Endothelial cell of umbilical vein (primary cell): ENCODE measurements around the gene SH3PXD2A. TPM values are rescaled to one million over a fixed set of nuclear protein-coding genes. Genes with fewer than 3 reads are reported as not detected.

Source experiments
- BruUV-seq: library from RNA; stranded (reverse); fragments of 400-500 nt; replicated peaks from 2 replicates; lab custom pipeline; 2021; lab: Mats Ljungman, UMichigan
- CTCF ChIA-PET: fragments of 300-600, 350-600 bp; sonication (Branson Sonifier 250); formaldehyde crosslinking; loops from one replicate; lab custom pipeline; 2021; ENCODE audit warnings: antibody characterized with exemption, inconsistent platforms; lab: Charles Lee
- POLR2A ChIA-PET: fragments of 300-600, 350-600 bp; sonication (Branson Sonifier 250); formaldehyde crosslinking; loops from one replicate; lab custom pipeline; 2021; ENCODE audit warnings: antibody characterized with exemption, inconsistent platforms; lab: Charles Lee
- DNase-seq: peaks from one replicate; pipeline ENCODE4 v3.0.0-alpha.2; 2011; ENCODE audit warnings: low read depth, low spot score
- FAIRE-seq: peaks from 2 replicates; lab custom pipeline; 2011; peaks lifted over from hg19 to GRCh38; lab: Jason Lieb, UNC
- H2AFZ ChIP-seq: 2 replicates; pipeline ENCODE4 v1.6.0; 2012; ENCODE audit warnings: low read depth, low read length, control low read depth, inconsistent platforms
- H3K27ac ChIP-seq: 2 replicates; pipeline ENCODE4 v1.5.1; 2011; ENCODE audit warnings: low read depth, mild to moderate bottlenecking, control low read depth, low read length, moderate library complexity; ENCODE audit not compliant: insufficient read depth
- H3K27me3 ChIP-seq, 2 experiments: 2 replicates each; pipeline versions ENCODE4 v1.6.0 to v1.6.1; 2011; ENCODE audit warnings: low read length in 2 of 2, mixed read lengths in 1 of 2; ENCODE audit not compliant: control insufficient read depth in 2 of 2, insufficient read depth in 2 of 2
- H3K36me3 ChIP-seq, 2 experiments: 2 replicates in 1 of 2; 3 replicates in 1 of 2; pipeline ENCODE4 v1.5.1; 2011; ENCODE audit warnings: low read length in 2 of 2, mild to moderate bottlenecking in 1 of 2, moderate library complexity in 1 of 2; ENCODE audit not compliant: control insufficient read depth in 2 of 2, insufficient read depth in 2 of 2; ENCODE audit errors: extremely low read depth in 1 of 2
- H3K4me1 ChIP-seq: 3 replicates; pipeline ENCODE4 v1.5.1; 2011; ENCODE audit warnings: mild to moderate bottlenecking, low read length; ENCODE audit not compliant: control insufficient read depth, insufficient read depth; ENCODE audit errors: extremely low read depth
- H3K4me2 ChIP-seq: 2 replicates; pipeline ENCODE4 v1.6.1; 2011; ENCODE audit warnings: low read length, control low read depth, mixed read lengths; ENCODE audit not compliant: insufficient read depth
- H3K4me3 ChIP-seq, 3 experiments: fragments of 200-600 bp in 1 of 3; sonication (generic), shearing (Covaris generic) in 1 of 3; replicated peaks in 1 of 3; 2 replicates each; pipeline ENCODE4 v1.5.1; 2011 to 2016; ENCODE audit warnings: control low read depth in 3 of 3, low read length in 3 of 3, mild to moderate bottlenecking in 2 of 3, inconsistent platforms in 1 of 3, low read depth in 1 of 3, moderate library complexity in 1 of 3; ENCODE audit not compliant: insufficient read depth in 1 of 3
- H3K79me2 ChIP-seq: 2 replicates; pipeline ENCODE4 v1.6.0; 2012; ENCODE audit warnings: low read length, inconsistent platforms; ENCODE audit not compliant: control insufficient read depth, insufficient read depth
- H3K9ac ChIP-seq: replicated peaks from 2 replicates; pipeline ENCODE3; 2011; ENCODE audit warnings: low read length, control low read depth; ENCODE audit not compliant: insufficient read depth; ENCODE audit errors: extremely low read depth
- H3K9me1 ChIP-seq: replicated peaks from 3 replicates; pipeline ENCODE4 v1.6.0; 2011; ENCODE audit warnings: mild to moderate bottlenecking, low read length; ENCODE audit not compliant: control insufficient read depth, insufficient read depth; ENCODE audit errors: extremely low read depth
- H3K9me3 ChIP-seq: replicated peaks from 2 replicates; pipeline ENCODE4 v1.5.1; 2012; ENCODE audit warnings: low read length, inconsistent platforms; ENCODE audit not compliant: control insufficient read depth, insufficient read depth
- H4K20me1 ChIP-seq: replicated peaks from 2 replicates; pipeline ENCODE3; 2011; ENCODE audit warnings: mild to moderate bottlenecking, low read length; ENCODE audit not compliant: control insufficient read depth, insufficient read depth; ENCODE audit errors: extremely low read depth
- EZH2 ChIP-seq: IDR thresholded peaks from 2 replicates; pipeline ENCODE4 v1.6.1; 2012; ENCODE audit warnings: borderline replicate concordance, low read depth, mild to moderate bottlenecking, moderate library complexity, low read length, inconsistent platforms; ENCODE audit not compliant: severe bottlenecking
- FOS ChIP-seq: IDR thresholded peaks from 2 replicates; pipeline ENCODE4 v1.6.1; 2011; ENCODE audit warnings: mild to moderate bottlenecking, low read length, moderate library complexity, borderline replicate concordance; ENCODE audit not compliant: insufficient read depth
- GATA2 ChIP-seq: IDR thresholded peaks from 2 replicates; pipeline ENCODE4 v1.7.0; 2011; ENCODE audit warnings: low read depth, mild to moderate bottlenecking, moderate library complexity, mixed read lengths, low read length; ENCODE audit not compliant: insufficient read length, insufficient read depth
- JUN ChIP-seq: IDR thresholded peaks from 2 replicates; pipeline ENCODE4 v1.6.1; 2011; ENCODE audit warnings: borderline replicate concordance, low read depth; ENCODE audit not compliant: insufficient read length, insufficient read depth
- MYC ChIP-seq: IDR thresholded peaks from one replicate; pipeline ENCODE4 v1.6.1; 2011; ENCODE audit warnings: mild to moderate bottlenecking, low read depth, low read length
- POLR2A ChIP-seq: IDR thresholded peaks from 2 replicates; pipeline ENCODE4 v1.6.1; 2012; ENCODE audit warnings: low read depth, mild to moderate bottlenecking, control low read depth, low read length
- POLR2AphosphoS5 ChIP-seq: IDR thresholded peaks from 2 replicates; pipeline ENCODE4 v1.6.1; 2012; ENCODE audit warnings: low read depth, mild to moderate bottlenecking, control low read depth, low read length, moderate library complexity; ENCODE audit not compliant: insufficient read depth
- dilution Hi-C: fragments of 300-500 bp; cut with MboI; formaldehyde crosslinking; loops from one replicate; pipeline ENCODE4 v1.15.0; 2019; ENCODE audit warnings: low sequenced_read_pairs; ENCODE audit not compliant: extremely low pct_ligation_motif_present
- intact Hi-C: fragments of 100-400 bp; cut with micrococcal nuclease; formaldehyde crosslinking; loops from one replicate; pipeline ENCODE4 v1.10.0; 2022
- polyA plus RNA-seq, 4 experiments: library from polyadenylated mRNA; depleted of rRNA in 3 of 4; stranded (reverse) in 3 of 4; unstranded in 1 of 4; fragments of >200 nt; gene quantifications; 2 replicates each; pipeline versions ENCODE4 v1.2.1 to v1.2.3, GENCODE V29; 2011 to 2012; ENCODE audit warnings: missing spikeins in 1 of 4
- total RNA-seq: library from RNA; stranded (reverse); gene quantifications from 2 replicates; pipeline ENCODE4 v1.2.3, GENCODE V29; 2021
- TF ChIP-seq, protein P1 (sequence below), 2 donors: IDR thresholded peaks; 1 replicate in 1 of 2; 2 replicates in 1 of 2; pipeline ENCODE4 v1.5.1; 2011; ENCODE audit warnings: low read length in 2 of 2, mild to moderate bottlenecking in 2 of 2, moderate library complexity in 2 of 2, control low read depth in 1 of 2, inconsistent platforms in 1 of 2, low read depth in 1 of 2; ENCODE audit not compliant: insufficient read depth in 1 of 2; ENCODE audit errors: extremely low read depth in 1 of 2
- TF ChIP-seq, protein P2 (sequence below): IDR thresholded peaks from 2 replicates; pipeline ENCODE4 v1.6.1; 2011; ENCODE audit not compliant: insufficient read depth, insufficient read length

SH3PXD2A gene
- total and polyA plus RNA-seq, 2 donors (not counting 3 experiments of a cell fraction or from before 2014, with no cell fraction given), result 1.4 to 5.1 TPM

DNA sequence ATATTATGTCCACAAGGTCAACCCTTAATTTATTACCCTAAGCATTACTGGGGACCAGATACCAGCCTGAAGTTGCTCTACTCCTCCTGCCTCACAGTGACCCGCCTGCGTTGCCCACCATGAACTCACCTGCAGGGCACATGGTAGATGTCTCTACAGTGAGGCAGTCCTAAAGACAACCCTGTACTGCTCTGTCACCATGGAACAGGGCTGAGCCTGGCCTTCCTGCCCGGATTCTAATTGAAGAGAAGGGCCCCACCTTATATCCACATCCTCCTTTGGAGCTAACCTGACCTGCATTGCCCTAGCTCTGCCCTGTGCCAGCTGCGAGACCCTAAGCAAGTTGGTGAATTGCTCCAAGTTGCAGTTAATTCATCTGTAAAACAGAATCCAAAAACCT lies 4.1 kb downstream of the SH3PXD2A start:
- CTCF ChIA-PET, result interaction anchor here (1.2 to 8.0 kb wide), 6 partner anchors 39 to 165 kb away, joined by 3 to 102 read pairs (median 18); no protein-coding TSS in a partner anchor
- Histone ChIP-seq H3K4me2 (no peak overlapping the region), H3K27me3 (no peaks in the 10 kb centered on the region), H3K27ac (no peak overlapping the region), H3K4me3 (no peak overlapping the region), H2AFZ (no peak overlapping the region), H3K4me1 (peaks cover 45% of the 10 kb centered on the region), H3K36me3 (no peaks in the 10 kb centered on the region), H3K9me1 (no peaks in the 10 kb centered on the region), H3K79me2 (peaks cover 10% of the 10 kb centered on the region), H4K20me1 (no peaks in the 10 kb centered on the region), H3K9ac (no peak overlapping the region), H3K9me3 (no peaks in the 10 kb centered on the region)
- intact Hi-C loops, result no loop called here
- dilution Hi-C loops, result loop anchor here (25.0 kb wide), 1 partner anchor 139 kb away; no protein-coding TSS in a partner anchor
- TF ChIP-seq EZH2 (no peak), MYC (no peak), POLR2A (no peak), POLR2AphosphoS5 (no peak), GATA2 (no peak), JUN (no peak), FOS (no peak)
- TF ChIP-seq, protein P1, sequence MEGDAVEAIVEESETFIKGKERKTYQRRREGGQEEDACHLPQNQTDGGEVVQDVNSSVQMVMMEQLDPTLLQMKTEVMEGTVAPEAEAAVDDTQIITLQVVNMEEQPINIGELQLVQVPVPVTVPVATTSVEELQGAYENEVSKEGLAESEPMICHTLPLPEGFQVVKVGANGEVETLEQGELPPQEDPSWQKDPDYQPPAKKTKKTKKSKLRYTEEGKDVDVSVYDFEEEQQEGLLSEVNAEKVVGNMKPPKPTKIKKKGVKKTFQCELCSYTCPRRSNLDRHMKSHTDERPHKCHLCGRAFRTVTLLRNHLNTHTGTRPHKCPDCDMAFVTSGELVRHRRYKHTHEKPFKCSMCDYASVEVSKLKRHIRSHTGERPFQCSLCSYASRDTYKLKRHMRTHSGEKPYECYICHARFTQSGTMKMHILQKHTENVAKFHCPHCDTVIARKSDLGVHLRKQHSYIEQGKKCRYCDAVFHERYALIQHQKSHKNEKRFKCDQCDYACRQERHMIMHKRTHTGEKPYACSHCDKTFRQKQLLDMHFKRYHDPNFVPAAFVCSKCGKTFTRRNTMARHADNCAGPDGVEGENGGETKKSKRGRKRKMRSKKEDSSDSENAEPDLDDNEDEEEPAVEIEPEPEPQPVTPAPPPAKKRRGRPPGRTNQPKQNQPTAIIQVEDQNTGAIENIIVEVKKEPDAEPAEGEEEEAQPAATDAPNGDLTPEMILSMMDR (IDR thresholded peaks at IDR 0.05; ENCODE audit: extremely low read depth in 1 of 2, insufficient read depth in 1 of 2, low read depth in 1 of 2, low read length in 2 of 2), result no peak
- TF ChIP-seq, protein P2, sequence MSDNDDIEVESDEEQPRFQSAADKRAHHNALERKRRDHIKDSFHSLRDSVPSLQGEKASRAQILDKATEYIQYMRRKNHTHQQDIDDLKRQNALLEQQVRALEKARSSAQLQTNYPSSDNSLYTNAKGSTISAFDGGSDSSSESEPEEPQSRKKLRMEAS, result no peak
- FAIRE-seq, result no peak
- no peak for DNase-seq
- POLR2A ChIA-PET, result no interaction called here
- no TSS peak for BruUV-seq
